HG02852 (cell line): Measurements from ENCODE around the gene IFI6.
"Not testable (repeated sequence)": the region's sequence is repeated elsewhere in the genome, so short reads cannot be mapped to it uniquely, and the experiment has no call there.

Source experiments
- ATAC-seq: cut with Tn5 transposase; IDR thresholded peaks from one replicate; pipeline ENCODE4 v1.9.1; 2021; ENCODE audit warnings: mild to moderate bottlenecking, moderate library complexity; ENCODE audit not compliant: unreplicated experiment

The IFI6 gene, protein sequence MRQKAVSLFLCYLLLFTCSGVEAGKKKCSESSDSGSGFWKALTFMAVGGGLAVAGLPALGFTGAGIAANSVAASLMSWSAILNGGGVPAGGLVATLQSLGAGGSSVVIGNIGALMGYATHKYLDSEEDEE

GRCh38 chr1:27671964-27672749, at the start of gene IFI6:
IFI6 (minus strand) TSS chr1:27672192; CDS start chr1:27669314, 2,878 bp downstream.
- ATAC-seq = peak; percentile 87

- ATAC-seq = no peak
These were observed 47.6 kb upstream of the IFI6 start for GRCh38 chr1:27719286-27720251.

DNA sequence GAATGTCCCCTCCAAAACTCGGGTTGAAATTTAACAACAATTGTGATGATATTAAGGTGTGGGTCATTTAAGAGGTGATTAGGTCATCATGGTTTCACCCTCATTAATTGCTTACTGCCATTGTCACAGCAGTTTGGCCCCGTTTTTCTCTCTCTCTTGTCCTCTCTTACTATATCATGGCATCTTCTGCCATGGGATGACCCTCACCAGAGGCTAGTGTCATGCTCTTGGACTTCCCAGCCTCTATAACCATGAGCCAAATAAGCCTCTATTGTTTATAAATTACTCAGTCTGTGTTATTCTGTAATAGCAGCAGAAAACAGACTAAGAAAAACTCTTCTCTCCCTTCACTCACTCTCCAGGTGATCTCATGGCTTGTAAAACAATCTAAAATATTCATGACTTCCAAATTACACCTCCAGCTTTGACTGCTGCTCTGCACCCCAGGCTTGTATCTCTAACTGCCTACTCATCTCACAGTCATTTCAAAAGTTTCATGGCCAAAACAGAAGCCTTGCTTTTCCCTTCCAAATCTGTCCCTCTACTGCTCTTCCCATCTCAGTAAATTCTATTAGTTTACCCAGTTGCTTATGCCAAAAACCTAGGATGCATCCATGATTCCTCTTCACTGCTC, 44.4 kb upstream of the IFI6 start:
- ATAC-seq = no peak

DNA sequence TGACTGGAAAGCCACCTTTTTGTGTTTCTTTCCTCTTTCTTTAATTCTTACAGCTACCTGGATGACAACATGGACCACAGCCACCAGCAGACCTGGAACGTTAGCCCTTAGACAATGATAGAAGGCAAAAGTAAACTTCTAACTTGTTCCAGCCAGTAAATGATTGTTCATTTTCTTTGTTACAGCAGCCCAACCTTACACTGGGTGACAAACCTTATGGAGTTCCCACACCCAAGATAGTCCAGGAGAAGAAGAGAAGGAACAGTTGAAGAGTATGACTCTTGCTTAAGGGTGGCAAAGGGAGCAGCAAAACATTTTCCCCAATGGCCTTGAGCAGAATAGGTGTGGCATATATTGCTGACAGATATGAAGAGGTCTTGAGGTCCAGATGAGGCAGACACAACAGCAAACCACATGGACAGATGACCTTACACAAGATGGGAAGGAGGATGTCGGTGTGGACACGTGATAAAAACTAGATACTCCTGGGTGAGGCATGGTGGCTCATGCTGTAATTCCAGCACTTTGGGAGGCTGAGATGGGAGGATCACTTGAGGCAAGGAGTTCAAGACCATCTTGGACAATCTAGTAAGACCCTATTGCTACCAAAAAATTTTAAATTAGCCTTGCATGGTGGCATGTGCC, 42.0 kb upstream of the IFI6 start:
- ATAC-seq = no peak

DNA sequence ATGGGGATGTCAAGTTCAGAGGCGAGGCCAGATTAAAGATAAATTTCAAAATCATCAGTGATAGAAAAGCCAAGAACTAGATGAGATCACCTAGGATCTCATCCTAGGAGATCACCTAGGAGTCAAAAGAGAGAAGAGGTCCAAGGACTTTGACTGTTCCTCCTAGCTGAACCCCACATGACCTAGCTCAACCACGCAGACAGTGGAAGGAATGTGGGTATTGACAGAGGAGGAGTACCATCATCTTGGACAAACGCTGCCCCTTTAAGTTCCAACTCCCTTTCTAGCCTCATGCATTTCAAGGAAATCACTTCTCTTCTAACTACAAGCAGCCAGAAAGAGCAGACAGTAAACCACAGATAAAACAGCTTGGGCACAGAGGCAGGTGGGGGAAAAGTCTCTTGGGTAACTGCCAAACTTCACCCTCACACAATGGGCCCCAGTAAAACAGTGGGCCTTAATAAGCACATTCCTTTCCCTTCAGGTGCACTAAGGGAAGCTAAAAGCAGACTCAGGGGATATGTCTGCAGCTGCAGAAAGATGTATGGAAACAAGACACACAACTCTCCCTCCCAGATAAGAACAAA, 41.2 kb upstream of the IFI6 start:
- ATAC-seq = no peak

GRCh38 chr1:27710574-27710973, 38.6 kb upstream of the IFI6 start:
- no peak for ATAC-seq

DNA sequence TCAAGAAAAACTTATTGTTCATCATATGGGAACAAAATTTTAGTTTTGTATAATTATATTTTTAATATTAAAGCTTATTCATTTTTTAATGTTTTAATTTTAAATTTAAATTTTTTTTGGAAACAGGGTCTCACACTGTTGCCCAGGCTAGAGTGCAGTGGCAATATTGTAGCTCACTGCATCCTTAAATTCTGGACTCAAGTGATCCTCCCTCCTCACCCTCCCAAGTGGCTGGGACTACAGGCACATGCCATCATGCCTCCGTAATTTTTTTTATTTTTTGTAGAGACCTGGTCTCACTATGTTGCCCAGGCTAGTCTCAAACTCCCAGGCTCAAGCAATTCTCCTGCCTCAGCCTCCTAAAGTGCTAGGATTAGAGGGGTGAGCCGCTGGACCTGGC, 33.6 kb upstream of the IFI6 start:
- no peak for ATAC-seq

DNA sequence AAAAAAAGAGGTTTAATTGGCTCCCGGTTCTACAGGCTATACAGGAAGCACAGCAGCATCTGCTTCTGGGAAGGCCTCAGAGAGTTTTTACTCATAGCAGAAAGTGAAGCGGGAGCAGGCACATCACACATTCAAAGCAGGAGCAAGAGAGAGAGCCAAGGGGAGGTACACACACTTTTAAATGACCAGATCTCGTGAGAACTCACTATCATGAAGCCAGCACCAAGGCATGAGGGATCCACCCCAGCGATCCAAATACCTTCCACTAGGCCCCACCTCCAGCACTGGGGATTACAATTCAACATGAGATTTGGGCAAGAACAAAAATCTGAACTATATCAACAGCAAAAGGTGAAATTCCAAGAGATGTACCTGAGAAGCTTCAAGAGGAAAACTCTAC, 33.0 kb upstream of the IFI6 start:
- ATAC-seq = no peak

- not testable (repeated sequence) for ATAC-seq
These were observed 24.8 kb upstream of the IFI6 start for GRCh38 chr1:27696835-27697234.

- ATAC-seq = no peak
These were observed 18.2 kb upstream of the IFI6 start for GRCh38 chr1:27690183-27690582.

GRCh38 chr1:27689423-27690173, 17.6 kb upstream of the IFI6 start:
- no peak for ATAC-seq

GRCh38 chr1:27687906-27688305, 15.9 kb upstream of the IFI6 start:
- ATAC-seq = no peak

- no peak for ATAC-seq
These were observed 14.4 kb upstream of the IFI6 start for GRCh38 chr1:27686223-27686990.

- no peak for ATAC-seq
These were observed 12.2 kb upstream of the IFI6 start for GRCh38 chr1:27684176-27684575.

GRCh38 chr1:27682351-27682944, 10.5 kb upstream of the IFI6 start:
- no peak for ATAC-seq

DNA sequence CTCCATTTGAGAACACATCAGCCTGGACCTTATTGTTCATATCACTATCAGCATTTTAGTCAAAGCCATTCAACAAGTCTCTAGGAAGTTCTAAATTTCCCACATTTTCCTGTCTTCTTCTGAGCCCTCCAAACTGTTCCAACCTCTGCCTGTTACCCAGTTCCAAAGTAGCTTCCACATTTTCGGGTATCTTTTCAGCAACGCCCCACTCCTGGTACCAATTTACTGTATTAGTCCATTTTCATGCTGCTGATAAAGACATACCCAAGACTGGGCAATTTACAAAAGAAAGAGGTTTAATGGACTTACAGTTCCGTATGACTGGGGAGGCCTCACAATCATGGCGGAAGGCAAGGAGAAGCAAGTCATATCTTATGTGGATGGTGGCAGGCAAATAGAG, 9.6 kb upstream of the IFI6 start:
- not testable (repeated sequence) for ATAC-seq

- not testable (repeated sequence) for ATAC-seq
These were observed 8.3 kb upstream of the IFI6 start for GRCh38 chr1:27680225-27680791.

DNA sequence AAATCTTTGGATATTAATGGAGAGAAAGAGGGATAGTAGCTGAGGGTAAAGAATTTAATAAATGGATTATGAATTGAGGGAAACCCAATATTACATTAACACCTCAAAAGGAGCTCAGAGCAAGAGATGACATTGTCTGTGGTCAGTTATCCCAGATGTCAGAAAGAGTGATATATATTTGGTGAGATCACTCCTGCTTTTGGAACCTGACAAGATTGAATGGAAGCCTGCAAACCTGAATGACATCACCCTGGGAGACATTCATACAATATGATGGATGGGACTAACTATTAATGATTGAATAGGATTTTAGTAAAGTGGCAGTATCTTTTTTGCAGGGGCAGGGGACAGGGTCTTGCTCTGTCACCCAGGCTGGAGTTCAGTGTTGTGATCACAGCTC, 6.8 kb upstream of the IFI6 start:
- ATAC-seq = no peak
